GM19351 (cell line): ENCODE results near the gene ACADS.

ENCODE experiments used
- ATAC-seq: cut with Tn5 transposase; IDR thresholded peaks from one replicate; pipeline ENCODE4 v1.9.1; 2021; ENCODE audit warnings: mild to moderate bottlenecking, moderate library complexity; ENCODE audit not compliant: unreplicated experiment

Gene ACADS

GRCh38 chr12:120784804-120785203 is 59.2 kb downstream of the ACADS start:
- ATAC-seq: no peak

- no peak for ATAC-seq
Observed at GRCh38 chr12:120787889-120788288, 62.3 kb downstream of the ACADS start.
